Neural cell (in vitro differentiated cells): ENCODE results near the gene LHB. TPM values are rescaled to one million over a fixed set of nuclear protein-coding genes. Genes with fewer than 3 reads are reported as not detected.

Source experiments
- H2AFZ ChIP-seq: fragments of 200-600, 300-800 bp; sonication (generic), shearing (Covaris generic); 2 replicates; pipeline ENCODE4 v1.6.0; 2014; ENCODE audit warnings: low read depth, mild to moderate bottlenecking, antibody characterized with exemption, low read length, moderate library complexity
- H3F3A ChIP-seq: fragments of 200-600 bp; shearing (Covaris generic); 2 replicates; pipeline ENCODE4 v1.6.1; 2016; ENCODE audit warnings: mild to moderate bottlenecking, moderate library complexity, mixed read lengths, antibody characterized with exemption, low read length; ENCODE audit not compliant: insufficient read depth, poor library complexity, severe bottlenecking
- H3K27ac ChIP-seq: fragments of 200-600, 300-800 bp; sonication (generic), shearing (Covaris generic); 2 replicates; pipeline ENCODE4 v1.5.1; 2014; ENCODE audit warnings: mild to moderate bottlenecking, low read length, moderate library complexity
- H3K27me3 ChIP-seq: fragments of 300-800, 200-600 bp; sonication (generic), shearing (Covaris generic); 2 replicates; pipeline ENCODE4 v1.6.0; 2014; ENCODE audit warnings: mild to moderate bottlenecking, low read depth, low read length, moderate library complexity; ENCODE audit not compliant: insufficient read depth
- H3K36me3 ChIP-seq: fragments of 300-800, 200-600 bp; sonication (generic), shearing (Covaris generic); 2 replicates; pipeline ENCODE4 v1.5.1; 2014; ENCODE audit warnings: mild to moderate bottlenecking, antibody characterized with exemption, low read length, moderate library complexity; ENCODE audit not compliant: insufficient read depth
- H3K4me2 ChIP-seq: fragments of 300-800, 200-600 bp; sonication (generic), shearing (Covaris generic); 2 replicates; pipeline ENCODE4 v1.6.0; 2014; ENCODE audit warnings: mild to moderate bottlenecking, low read length
- H3K4me3 ChIP-seq: fragments of 300-800, 200-600 bp; sonication (generic), shearing (Covaris generic); 2 replicates; pipeline ENCODE4 v1.5.1; 2014; ENCODE audit warnings: mild to moderate bottlenecking, low read length, moderate library complexity
- H3K79me2 ChIP-seq: fragments of 200-600 bp; shearing (Covaris generic); replicated peaks from 2 replicates; pipeline ENCODE4 v1.6.0; 2014; ENCODE audit warnings: mild to moderate bottlenecking, low read length, moderate library complexity; ENCODE audit not compliant: insufficient read depth
- H3K9ac ChIP-seq: fragments of 300-800, 200-600 bp; sonication (generic), shearing (Covaris generic); 2 replicates; pipeline ENCODE4 v1.6.1; 2016; ENCODE audit warnings: mild to moderate bottlenecking, low read length, mixed read lengths
- H3K9me2 ChIP-seq: fragments of 200-600 bp; shearing (Covaris generic); 2 replicates; pipeline ENCODE4 v1.6.1; 2016; ENCODE audit warnings: mild to moderate bottlenecking, low read length, mixed read lengths; ENCODE audit not compliant: insufficient read depth
- H3K9me3 ChIP-seq: fragments of 200-600, 300-800 bp; sonication (generic), shearing (Covaris generic); 2 replicates; pipeline ENCODE4 v1.6.1; 2016; ENCODE audit warnings: mild to moderate bottlenecking, mixed run types, low read length, moderate library complexity, mixed read lengths
- H4K20me1 ChIP-seq: fragments of 200-600 bp; shearing (Covaris generic); 2 replicates; pipeline ENCODE4 v1.6.1; 2016; ENCODE audit warnings: mild to moderate bottlenecking, mixed run types; ENCODE audit not compliant: insufficient read depth
- EP300 ChIP-seq: fragments of 450-650 bp; conservative IDR thresholded peaks from 2 replicates; pipeline ENCODE4 v1.6.1; 2014; ENCODE audit warnings: antibody characterized with exemption, mild to moderate bottlenecking, moderate library complexity; ENCODE audit not compliant: poor library complexity, severe bottlenecking
- EZH2 ChIP-seq: fragments of 200-600, 300-800 bp; shearing (Covaris generic), sonication (generic); IDR thresholded peaks from 2 replicates; pipeline ENCODE4 v1.6.1; 2014; ENCODE audit warnings: antibody characterized with exemption, low read length, borderline replicate concordance, mild to moderate bottlenecking; ENCODE audit not compliant: insufficient read depth, poor library complexity, severe bottlenecking
- MXI1 ChIP-seq: fragments of 450-650 bp; conservative IDR thresholded peaks from 2 replicates; pipeline ENCODE4 v1.6.1; 2014; ENCODE audit warnings: antibody characterized with exemption, mild to moderate bottlenecking; ENCODE audit not compliant: poor library complexity, severe bottlenecking
- POLR2AphosphoS5 ChIP-seq: IDR thresholded peaks from 2 replicates; pipeline ENCODE4 v1.6.1; 2012
- RAD21 ChIP-seq: fragments of 450-650 bp; conservative IDR thresholded peaks from 2 replicates; pipeline ENCODE4 v1.6.1; 2014; ENCODE audit warnings: antibody characterized with exemption, mild to moderate bottlenecking, moderate library complexity
- SMC3 ChIP-seq: fragments of 450-650 bp; conservative IDR thresholded peaks from 2 replicates; pipeline ENCODE4 v1.6.1; 2014; ENCODE audit warnings: antibody characterized with exemption, mild to moderate bottlenecking, moderate library complexity; ENCODE audit not compliant: poor library complexity
- TAF1 ChIP-seq: IDR thresholded peaks from 2 replicates; pipeline ENCODE4 v1.6.1; 2012; ENCODE audit warnings: low read depth
- polyA plus RNA-seq: library from polyadenylated mRNA; depleted of rRNA; stranded (reverse); fragments of >200 nt; gene quantifications from 2 replicates; pipeline ENCODE4 v1.2.3, GENCODE V29; 2014
- TF ChIP-seq, protein P1 (sequence below): fragments of 450-650 bp; IDR thresholded peaks from 2 replicates; pipeline ENCODE4 v1.5.1; 2014; ENCODE audit warnings: antibody characterized with exemption, mild to moderate bottlenecking, moderate library complexity; ENCODE audit not compliant: poor library complexity, severe bottlenecking
- TF ChIP-seq, protein P2 (sequence below): IDR thresholded peaks from 2 replicates; pipeline ENCODE4 v1.6.1; 2012; ENCODE audit warnings: borderline replicate concordance

The LHB gene
- polyA plus RNA-seq, 1 donor from 2014 or later, result not detected

DNA sequence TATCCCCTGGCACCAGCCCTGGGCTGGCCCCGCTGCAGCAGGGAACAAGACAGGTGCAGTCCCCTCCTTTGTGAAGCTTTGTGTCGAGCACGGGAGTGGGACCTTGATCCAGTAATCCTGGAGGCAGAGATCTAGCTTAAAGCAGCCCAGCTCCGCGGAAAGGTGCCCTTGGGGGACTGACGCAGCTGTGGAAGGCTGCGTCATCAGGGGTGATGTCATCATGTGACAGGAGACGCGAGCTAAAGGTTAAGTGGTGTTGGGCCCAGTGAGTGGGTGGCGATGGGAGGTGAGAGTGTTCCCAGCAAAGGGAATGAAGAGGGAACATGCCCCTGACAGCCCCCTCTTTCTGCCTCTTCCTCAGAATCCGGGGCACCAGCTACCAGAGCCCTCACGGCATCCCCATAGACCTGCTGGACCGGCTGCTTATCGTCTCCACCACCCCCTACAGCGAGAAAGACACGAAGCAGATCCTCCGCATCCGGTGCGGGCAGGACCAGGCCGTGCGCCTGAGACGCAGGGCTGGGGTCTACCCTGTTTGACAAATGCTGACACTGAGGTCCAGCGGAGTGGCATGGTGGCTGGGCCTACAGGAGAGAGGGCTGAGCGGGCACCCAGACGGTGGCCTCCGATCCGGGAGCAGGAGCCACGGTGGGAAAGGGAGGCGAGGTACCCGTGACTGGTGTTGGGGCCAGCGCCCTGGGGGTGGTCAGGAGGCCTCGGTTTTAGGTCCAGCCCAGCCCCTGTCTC lies 2.6 kb downstream of the LHB start:
- Histone ChIP-seq H3K27me3 (peaks cover 13% of the 10 kb centered on the region), H3K4me3 (no peak overlapping the region), H3K36me3 (no peaks in the 10 kb centered on the region), H3K4me2 (no peak overlapping the region), H4K20me1 (no peaks in the 10 kb centered on the region), H3K79me2 (no peaks in the 10 kb centered on the region), H2AFZ (no peak overlapping the region), H3F3A (no peaks in the 10 kb centered on the region), H3K9me3 (no peaks in the 10 kb centered on the region), H3K9ac (no peak overlapping the region), H3K9me2 (no peaks in the 10 kb centered on the region), H3K27ac (no peak overlapping the region)
- TF ChIP-seq POLR2AphosphoS5 (no peak), SMC3 (no peak), TAF1 (no peak), RAD21 (no peak), MXI1 (no peak), EZH2 (no peak), EP300 (no peak)
- TF ChIP-seq, protein P1, sequence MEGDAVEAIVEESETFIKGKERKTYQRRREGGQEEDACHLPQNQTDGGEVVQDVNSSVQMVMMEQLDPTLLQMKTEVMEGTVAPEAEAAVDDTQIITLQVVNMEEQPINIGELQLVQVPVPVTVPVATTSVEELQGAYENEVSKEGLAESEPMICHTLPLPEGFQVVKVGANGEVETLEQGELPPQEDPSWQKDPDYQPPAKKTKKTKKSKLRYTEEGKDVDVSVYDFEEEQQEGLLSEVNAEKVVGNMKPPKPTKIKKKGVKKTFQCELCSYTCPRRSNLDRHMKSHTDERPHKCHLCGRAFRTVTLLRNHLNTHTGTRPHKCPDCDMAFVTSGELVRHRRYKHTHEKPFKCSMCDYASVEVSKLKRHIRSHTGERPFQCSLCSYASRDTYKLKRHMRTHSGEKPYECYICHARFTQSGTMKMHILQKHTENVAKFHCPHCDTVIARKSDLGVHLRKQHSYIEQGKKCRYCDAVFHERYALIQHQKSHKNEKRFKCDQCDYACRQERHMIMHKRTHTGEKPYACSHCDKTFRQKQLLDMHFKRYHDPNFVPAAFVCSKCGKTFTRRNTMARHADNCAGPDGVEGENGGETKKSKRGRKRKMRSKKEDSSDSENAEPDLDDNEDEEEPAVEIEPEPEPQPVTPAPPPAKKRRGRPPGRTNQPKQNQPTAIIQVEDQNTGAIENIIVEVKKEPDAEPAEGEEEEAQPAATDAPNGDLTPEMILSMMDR, result no peak
- TF ChIP-seq, protein P2, sequence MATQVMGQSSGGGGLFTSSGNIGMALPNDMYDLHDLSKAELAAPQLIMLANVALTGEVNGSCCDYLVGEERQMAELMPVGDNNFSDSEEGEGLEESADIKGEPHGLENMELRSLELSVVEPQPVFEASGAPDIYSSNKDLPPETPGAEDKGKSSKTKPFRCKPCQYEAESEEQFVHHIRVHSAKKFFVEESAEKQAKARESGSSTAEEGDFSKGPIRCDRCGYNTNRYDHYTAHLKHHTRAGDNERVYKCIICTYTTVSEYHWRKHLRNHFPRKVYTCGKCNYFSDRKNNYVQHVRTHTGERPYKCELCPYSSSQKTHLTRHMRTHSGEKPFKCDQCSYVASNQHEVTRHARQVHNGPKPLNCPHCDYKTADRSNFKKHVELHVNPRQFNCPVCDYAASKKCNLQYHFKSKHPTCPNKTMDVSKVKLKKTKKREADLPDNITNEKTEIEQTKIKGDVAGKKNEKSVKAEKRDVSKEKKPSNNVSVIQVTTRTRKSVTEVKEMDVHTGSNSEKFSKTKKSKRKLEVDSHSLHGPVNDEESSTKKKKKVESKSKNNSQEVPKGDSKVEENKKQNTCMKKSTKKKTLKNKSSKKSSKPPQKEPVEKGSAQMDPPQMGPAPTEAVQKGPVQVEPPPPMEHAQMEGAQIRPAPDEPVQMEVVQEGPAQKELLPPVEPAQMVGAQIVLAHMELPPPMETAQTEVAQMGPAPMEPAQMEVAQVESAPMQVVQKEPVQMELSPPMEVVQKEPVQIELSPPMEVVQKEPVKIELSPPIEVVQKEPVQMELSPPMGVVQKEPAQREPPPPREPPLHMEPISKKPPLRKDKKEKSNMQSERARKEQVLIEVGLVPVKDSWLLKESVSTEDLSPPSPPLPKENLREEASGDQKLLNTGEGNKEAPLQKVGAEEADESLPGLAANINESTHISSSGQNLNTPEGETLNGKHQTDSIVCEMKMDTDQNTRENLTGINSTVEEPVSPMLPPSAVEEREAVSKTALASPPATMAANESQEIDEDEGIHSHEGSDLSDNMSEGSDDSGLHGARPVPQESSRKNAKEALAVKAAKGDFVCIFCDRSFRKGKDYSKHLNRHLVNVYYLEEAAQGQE, result no peak

DNA sequence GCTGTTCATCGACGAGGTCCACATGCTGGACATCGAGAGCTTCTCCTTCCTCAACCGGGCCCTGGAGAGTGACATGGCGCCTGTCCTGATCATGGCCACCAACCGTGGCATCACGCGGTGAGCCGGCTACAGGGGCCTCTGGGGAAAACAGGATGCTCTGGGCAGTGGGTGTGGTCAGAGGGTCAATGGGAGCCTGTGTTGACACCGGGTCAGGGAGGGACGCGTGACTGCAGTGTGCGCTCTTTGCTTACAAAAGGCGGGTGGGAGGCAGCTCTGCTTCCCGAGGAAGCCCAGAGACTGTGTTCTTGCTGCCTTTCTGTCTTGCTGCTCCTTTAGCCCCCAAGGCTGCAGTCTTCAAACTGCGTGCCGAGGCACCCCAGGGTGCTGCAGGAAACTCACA lies 5.7 kb downstream of the LHB start:
- H3K36me3 ChIP-seq, result no peaks in the 10 kb centered on the region
- no peaks in the 10 kb centered on the region for H3K9me2 ChIP-seq
- H3K9ac ChIP-seq, result no peak overlapping the region
- no peaks in the 10 kb centered on the region for H3K27me3 ChIP-seq
- H3F3A ChIP-seq, result no peaks in the 10 kb centered on the region
- no peaks in the 10 kb centered on the region for H3K9me3 ChIP-seq
- H3K79me2 ChIP-seq, result no peaks in the 10 kb centered on the region
- H3K4me3 ChIP-seq, result no peak overlapping the region
- no peak overlapping the region for H2AFZ ChIP-seq
- H4K20me1 ChIP-seq, result no peaks in the 10 kb centered on the region
- H3K4me2 ChIP-seq, result no peak overlapping the region
- no peak overlapping the region for H3K27ac ChIP-seq
- no peak for TF ChIP-seq SMC3
- TF ChIP-seq, protein P1, result no peak
- TF ChIP-seq POLR2AphosphoS5, result no peak
- no peak for TF ChIP-seq EZH2
- TF ChIP-seq, protein P2, result no peak
- TF ChIP-seq RAD21, result no peak
- no peak for TF ChIP-seq MXI1
- no peak for TF ChIP-seq EP300
- TF ChIP-seq TAF1, result no peak
